Adrenal gland (tissue), 5 donors: Measurements from ENCODE around the gene MAST2.

Source experiments
- POLR2A ChIP-seq, 2 donors: fragments of 450-650 bp; IDR thresholded peaks; one replicate each; pipeline ENCODE4 v1.6.1; 2017; ENCODE audit warnings: antibody characterized with exemption in 2 of 2, mild to moderate bottlenecking in 2 of 2, moderate library complexity in 1 of 2
- TF ChIP-seq, protein P1 (sequence below), 6 experiments: fragments of 450-650 bp in 4 of 6; fragments of 200-600 bp in 2 of 6; sonication (generic) in 1 of 6; IDR thresholded peaks; 1 replicate in 5 of 6; 2 replicates in 1 of 6; pipeline versions ENCODE4 v1.5.1 to v1.8.0; 2016 to 2021; ENCODE audit warnings: antibody characterized with exemption in 6 of 6, mild to moderate bottlenecking in 2 of 6, moderate library complexity in 1 of 6
- donor health status: DM: no; HTN: no; CAD: no.

GRCh38 chr1:45922374-45922773 is 119.0 kb downstream of the MAST2 start:
- TF ChIP-seq, protein P1, sequence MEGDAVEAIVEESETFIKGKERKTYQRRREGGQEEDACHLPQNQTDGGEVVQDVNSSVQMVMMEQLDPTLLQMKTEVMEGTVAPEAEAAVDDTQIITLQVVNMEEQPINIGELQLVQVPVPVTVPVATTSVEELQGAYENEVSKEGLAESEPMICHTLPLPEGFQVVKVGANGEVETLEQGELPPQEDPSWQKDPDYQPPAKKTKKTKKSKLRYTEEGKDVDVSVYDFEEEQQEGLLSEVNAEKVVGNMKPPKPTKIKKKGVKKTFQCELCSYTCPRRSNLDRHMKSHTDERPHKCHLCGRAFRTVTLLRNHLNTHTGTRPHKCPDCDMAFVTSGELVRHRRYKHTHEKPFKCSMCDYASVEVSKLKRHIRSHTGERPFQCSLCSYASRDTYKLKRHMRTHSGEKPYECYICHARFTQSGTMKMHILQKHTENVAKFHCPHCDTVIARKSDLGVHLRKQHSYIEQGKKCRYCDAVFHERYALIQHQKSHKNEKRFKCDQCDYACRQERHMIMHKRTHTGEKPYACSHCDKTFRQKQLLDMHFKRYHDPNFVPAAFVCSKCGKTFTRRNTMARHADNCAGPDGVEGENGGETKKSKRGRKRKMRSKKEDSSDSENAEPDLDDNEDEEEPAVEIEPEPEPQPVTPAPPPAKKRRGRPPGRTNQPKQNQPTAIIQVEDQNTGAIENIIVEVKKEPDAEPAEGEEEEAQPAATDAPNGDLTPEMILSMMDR (IDR thresholded peaks at IDR 0.05): no peak
- no peak for TF ChIP-seq POLR2A (IDR thresholded peaks at IDR 0.05)
